GM11168 (cell line): ENCODE data around the gene C20orf96.
"Not testable (repeated sequence)": the region's sequence is repeated elsewhere in the genome, so short reads cannot be mapped to it uniquely, and the experiment has no call there.

Experiments
- in situ Hi-C: fragments of 300-500 bp; cut with MboI; formaldehyde crosslinking; loops from one replicate; pipeline ENCODE4 v1.12.0; 2022; ENCODE audit warnings: low sequenced_read_pairs; ENCODE audit not compliant: unreplicated experiment

Gene C20orf96

GRCh38 chr20:253447-253846 is 37.1 kb downstream of the C20orf96 start:
- in situ Hi-C loops: not testable (repeated sequence)

GRCh38 chr20:252801-253200 is 37.7 kb downstream of the C20orf96 start:
- in situ Hi-C loops: no loop called here

- in situ Hi-C loops: no loop called here
These were observed 39.2 kb downstream of the C20orf96 start for GRCh38 chr20:251354-251753.

- in situ Hi-C loops: no loop called here
These were observed 47.6 kb downstream of the C20orf96 start for GRCh38 chr20:242905-243304.

GRCh38 chr20:237929-238328 is 52.6 kb downstream of the C20orf96 start:
- in situ Hi-C loops: no loop called here

GRCh38 chr20:237489-237888 is 53.1 kb downstream of the C20orf96 start:
- in situ Hi-C loops: no loop called here

GRCh38 chr20:235891-236290 is 54.7 kb downstream of the C20orf96 start:
- in situ Hi-C loops: no loop called here

- in situ Hi-C loops: no loop called here
These were observed 63.0 kb downstream of the C20orf96 start for GRCh38 chr20:227439-228105.

- in situ Hi-C loops: no loop called here
These were observed 63.6 kb downstream of the C20orf96 start, which contains the start of gene DEFB129 for GRCh38 chr20:226958-227357. TSS of gene DEFB129 (plus strand) at chr20:227258. CDS start at chr20:227289, 31 bp downstream.

GRCh38 chr20:225879-226278 is 64.7 kb downstream of the C20orf96 start:
- in situ Hi-C loops: not testable (repeated sequence)

- in situ Hi-C loops: no loop called here
These were observed 69.2 kb downstream of the C20orf96 start for GRCh38 chr20:221258-221830.
